ENCODE measurements around the gene GREB1. TPM values are rescaled to one million over a fixed set of nuclear protein-coding genes. Genes with fewer than 3 reads are reported as not detected.

The GREB1 gene
- total RNA-seq, 1 donor from 2014 or later = 0.30 TPM

GRCh38 chr2:11578986-11579774 lies 45.3 kb downstream of the GREB1 start:
- intact Hi-C loops (cut with micrococcal nuclease) = no loop called here

- intact Hi-C loops (cut with micrococcal nuclease) = loop anchor here (5.0 kb wide), 1 partner anchor 343 kb away; no protein-coding TSS in a partner anchor
Observed at GRCh38 chr2:11579867-11580659, 46.2 kb downstream of the GREB1 start.

GRCh38 chr2:11580697-11581096 lies 46.9 kb downstream of the GREB1 start:
- intact Hi-C loops (cut with micrococcal nuclease) = loop anchor here (5.0 kb wide), 1 partner anchor 343 kb away; no protein-coding TSS in a partner anchor

- intact Hi-C loops (cut with micrococcal nuclease) = loop anchor here (5.0 kb wide), 1 partner anchor 344 kb away; no protein-coding TSS in a partner anchor
Observed at GRCh38 chr2:11581124-11581796, 47.4 kb downstream of the GREB1 start.

- intact Hi-C loops (cut with micrococcal nuclease) = loop anchor here (1.0 to 5.0 kb wide), 2 partner anchors 345 to 450 kb away; no protein-coding TSS in a partner anchor
Observed at GRCh38 chr2:11581797-11582611, 48.2 kb downstream of the GREB1 start.

GRCh38 chr2:11582612-11582861 lies 48.7 kb downstream of the GREB1 start:
- intact Hi-C loops (cut with micrococcal nuclease) = loop anchor here (1.0 to 5.0 kb wide), 2 partner anchors 345 to 450 kb away; no protein-coding TSS in a partner anchor

GRCh38 chr2:11582862-11583752 lies 49.3 kb downstream of the GREB1 start:
- intact Hi-C loops (cut with micrococcal nuclease) = loop anchor here (1.0 to 5.0 kb wide), 2 partner anchors 346 to 451 kb away; no protein-coding TSS in a partner anchor

DNA sequence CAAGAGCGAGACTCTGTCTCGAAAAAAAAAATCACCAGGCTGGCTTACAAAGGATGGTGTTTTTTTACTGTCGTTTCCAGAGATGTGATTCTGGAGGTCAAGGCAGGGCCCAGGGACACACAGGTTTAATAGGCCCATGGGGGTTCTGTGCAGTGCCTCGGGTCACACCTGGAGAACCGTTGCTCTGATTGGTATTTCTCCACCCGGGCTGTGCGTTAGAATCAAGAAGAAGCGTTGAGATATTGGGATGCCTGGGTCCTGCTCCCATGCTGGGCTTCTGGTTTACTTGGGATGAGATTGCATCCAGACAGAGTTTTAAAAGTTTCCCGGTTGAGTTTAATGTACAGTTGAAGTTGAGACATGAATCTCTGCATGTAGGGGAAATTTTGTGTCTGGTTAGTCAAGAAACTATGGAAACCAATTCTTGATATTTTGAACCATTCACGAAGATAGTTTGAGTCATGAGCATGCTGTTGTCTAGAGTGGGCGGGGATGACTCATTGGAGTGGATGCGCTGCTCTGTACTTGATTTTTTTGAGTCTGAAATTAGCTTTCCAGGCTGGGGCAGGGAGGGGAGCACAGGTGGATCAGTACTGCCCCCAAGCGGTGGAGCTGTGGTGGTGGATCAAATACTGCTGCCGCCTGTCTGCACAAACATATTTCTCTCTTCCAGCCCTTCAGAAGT lies 50.1 kb downstream of the GREB1 start:
- intact Hi-C loops (cut with micrococcal nuclease) = loop anchor here (1.0 to 5.0 kb wide), 3 partner anchors 106 to 751 kb away; no protein-coding TSS in a partner anchor

- intact Hi-C loops (cut with micrococcal nuclease) = loop anchor here (1.0 to 5.0 kb wide), 3 partner anchors 106 to 752 kb away; no protein-coding TSS in a partner anchor
Observed at GRCh38 chr2:11584525-11585056, 50.7 kb downstream of the GREB1 start.

GRCh38 chr2:11585071-11585470 lies 51.2 kb downstream of the GREB1 start:
- intact Hi-C loops (cut with micrococcal nuclease) = loop anchor here (2.0 kb wide), 1 partner anchor 752 kb away; no protein-coding TSS in a partner anchor

GRCh38 chr2:11588228-11589110 lies 54.6 kb downstream of the GREB1 start:
- intact Hi-C loops (cut with micrococcal nuclease) = no loop called here

GRCh38 chr2:11589316-11589940 lies 55.6 kb downstream of the GREB1 start:
- intact Hi-C loops (cut with micrococcal nuclease) = no loop called here

DNA sequence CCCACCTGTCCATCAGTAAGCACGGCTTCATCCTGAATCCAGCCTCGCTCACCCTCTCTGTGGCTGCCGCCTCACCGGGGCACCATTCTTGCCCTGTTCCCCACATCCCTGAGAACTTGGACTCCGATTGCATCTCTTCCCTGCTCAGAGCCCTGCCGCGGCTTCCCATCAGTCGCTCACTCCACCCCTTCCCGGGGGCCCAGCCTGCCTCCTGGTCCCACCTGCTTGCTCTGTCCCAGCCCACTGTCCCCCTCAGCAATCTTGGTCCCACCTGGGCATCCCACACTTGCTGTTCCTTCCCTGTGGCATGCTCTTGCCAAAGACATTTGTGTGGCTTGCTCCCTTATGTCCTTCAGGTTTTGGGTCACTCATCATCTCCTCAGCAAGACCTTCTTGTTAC lies 56.3 kb downstream of the GREB1 start:
- intact Hi-C loops (cut with micrococcal nuclease) = no loop called here

GRCh38 chr2:11591091-11591490 lies 57.2 kb downstream of the GREB1 start:
- intact Hi-C loops (cut with micrococcal nuclease) = no loop called here

GRCh38 chr2:11592671-11593574 lies 59.1 kb downstream of the GREB1 start:
- intact Hi-C loops (cut with micrococcal nuclease) = no loop called here

GRCh38 chr2:11596801-11597200 lies 63.0 kb downstream of the GREB1 start:
- intact Hi-C loops (cut with micrococcal nuclease) = no loop called here
